AG10803 (cell line): ENCODE results near the gene RAET1G.

Experiments used
- DNase-seq: peaks from one replicate; pipeline ENCODE4 v3.0.0; 2010; ENCODE audit warnings: low read depth
- H3K4me3 ChIP-seq: 2 replicates; pipeline ENCODE4 v1.5.1; 2011; ENCODE audit warnings: mild to moderate bottlenecking, low read length, control low read depth
- CTCF ChIP-seq: conservative IDR thresholded peaks from 2 replicates; pipeline ENCODE4 v1.5.1; 2011; ENCODE audit warnings: mild to moderate bottlenecking, low read length, control low read depth, inconsistent platforms

Gene RAET1G

GRCh38 chr6:149936743-149937142, 13.8 kb upstream of the RAET1G start:
- H3K4me3 ChIP-seq: no peak overlapping the region
- DNase-seq: no peak
- TF ChIP-seq CTCF: no peak

- DNase-seq: no peak
- no peak overlapping the region for H3K4me3 ChIP-seq
- no peak for TF ChIP-seq CTCF
Observed at GRCh38 chr6:149935668-149936067, 12.7 kb upstream of the RAET1G start.

- no peak overlapping the region for H3K4me3 ChIP-seq
- peak; percentile 25 for DNase-seq
- no peak for TF ChIP-seq CTCF
Observed at GRCh38 chr6:149935246-149935645, 12.3 kb upstream of the RAET1G start.

GRCh38 chr6:149934249-149935156, 11.6 kb upstream of the RAET1G start:
- peak; percentile 78 for TF ChIP-seq CTCF
- DNase-seq: peak; percentile 70
- H3K4me3 ChIP-seq: no peak overlapping the region

- DNase-seq: no peak
- no peak for TF ChIP-seq CTCF
- no peak overlapping the region for H3K4me3 ChIP-seq
Observed at GRCh38 chr6:149933461-149933860, 10.5 kb upstream of the RAET1G start.

- TF ChIP-seq CTCF: no peak
- no peak for DNase-seq
- no peak overlapping the region for H3K4me3 ChIP-seq
Observed at GRCh38 chr6:149933036-149933435, 10.1 kb upstream of the RAET1G start.

GRCh38 chr6:149931501-149931900, 8.6 kb upstream of the RAET1G start:
- no peak for DNase-seq
- H3K4me3 ChIP-seq: no peak overlapping the region
- no peak for TF ChIP-seq CTCF
